ENCODE data around the gene NXPE1. TPM values are rescaled to one million over a fixed set of nuclear protein-coding genes. Genes with fewer than 3 reads are reported as not detected.

Gene NXPE1
- total RNA-seq, 1 experiment from 2014 or later: not detected

DNA sequence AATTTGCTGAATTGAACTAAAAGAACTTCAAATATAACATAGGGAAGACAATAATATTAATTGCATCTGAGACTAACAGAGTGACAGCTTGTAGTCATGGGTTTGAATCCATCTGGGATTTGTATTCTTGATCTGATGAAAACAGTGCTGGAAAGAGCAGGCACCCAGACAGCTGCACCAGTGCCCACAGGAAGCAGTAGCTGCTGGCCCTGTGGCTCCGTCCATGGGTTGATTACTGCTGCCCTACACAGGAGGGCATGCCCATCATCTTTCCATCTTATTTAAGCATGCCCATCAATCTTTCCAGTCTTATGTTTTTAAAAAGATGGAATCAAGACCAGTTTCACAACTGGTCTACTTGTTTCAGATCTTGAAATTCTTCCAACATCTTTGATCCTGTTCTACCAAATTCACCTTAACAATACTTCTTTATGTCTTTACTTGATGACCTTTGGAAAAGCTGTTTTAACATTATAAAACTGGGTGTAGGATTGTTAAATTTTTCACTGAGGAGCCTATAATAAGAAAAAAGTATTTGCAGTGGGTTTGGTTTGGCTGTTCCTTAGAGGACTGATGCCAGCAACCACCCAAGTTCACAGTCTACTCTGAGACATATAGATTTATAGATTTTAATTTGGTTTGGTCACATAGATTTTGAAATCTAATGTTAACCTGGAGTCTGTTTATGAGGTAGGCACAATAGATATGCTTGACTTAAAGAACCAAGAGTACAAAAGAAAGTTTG is 36.7 kb upstream of the NXPE1 start:
- Histone ChIP-seq H3K4ac (ENCODE audit: low read depth, low read length) (no peak overlapping the region), H2BK5ac (ENCODE audit: insufficient read length, low read length) (no peak overlapping the region), H2AFZ (ENCODE audit: low read length) (no peak overlapping the region), H4K20me1 (ENCODE audit: control insufficient read depth, insufficient read depth, insufficient read length) (no peaks in the 10 kb centered on the region), H3K79me2 (ENCODE audit: insufficient read depth, low read length) (no peaks in the 10 kb centered on the region; the same call in 1 of the 2 replicates), H4K5ac (ENCODE audit: insufficient read length, low read depth, low read length) (no peak overlapping the region), H4K91ac (ENCODE audit: insufficient read length, low read depth, low read length) (no peak overlapping the region), H3K4me2 (ENCODE audit: insufficient read depth, insufficient read length, low read length) (no peak overlapping the region), H2BK15ac (ENCODE audit: low read depth, low read length) (no peak overlapping the region), H2BK12ac (ENCODE audit: insufficient read length, low read depth, low read length) (no peak overlapping the region), H4K8ac (replicated peaks; ENCODE audit: insufficient read length, low read depth, low read length) (no peak overlapping the region), H3K23me2 (ENCODE audit: insufficient read length, low read depth, low read length, poor library complexity, severe bottlenecking) (no peaks in the 10 kb centered on the region), H3T11ph (ENCODE audit: low read length) (no peak overlapping the region), H2BK120ac (ENCODE audit: low read depth, low read length, poor library complexity, severe bottlenecking) (no peak overlapping the region), H2AK5ac (ENCODE audit: insufficient read length, low read length) (no peak overlapping the region), H3K9me3 (ENCODE audit: control insufficient read depth, low read depth, low read length) (no peaks in the 10 kb centered on the region), H3K27ac (ENCODE audit: insufficient read length, low read depth, low read length) (no peak overlapping the region), H3K56ac (ENCODE audit: insufficient read length, low read depth, low read length) (no peak overlapping the region), H2BK20ac (ENCODE audit: low read depth, low read length, poor library complexity, severe bottlenecking) (no peak overlapping the region), H3K79me1 (ENCODE audit: insufficient read depth, low read depth, low read length, poor library complexity, severe bottlenecking) (no peaks in the 10 kb centered on the region), H3K4me1 (ENCODE audit: insufficient read depth, low read length) (no peaks in the 10 kb centered on the region), H3K18ac (ENCODE audit: insufficient read length, low read depth, low read length) (no peak overlapping the region), H3K27me3 (ENCODE audit: insufficient read depth, low read length) (no peaks in the 10 kb centered on the region), H3K9ac (ENCODE audit: extremely low read depth, insufficient read length, low read length) (no peak overlapping the region), H3K23ac (ENCODE audit: insufficient read length, low read depth, low read length) (no peak overlapping the region), H3K14ac (ENCODE audit: insufficient read depth, low read length) (no peak overlapping the region)
- H3K9me3 Mint-ChIP-seq: no peaks in the 10 kb centered on the region
- WGBS (ENCODE audit: extremely low coverage, insufficient read length, low lambda C conversion rate): no CpG with 5 or more reads among the region's 1 CpG
- TF ChIP-seq, protein P1, sequence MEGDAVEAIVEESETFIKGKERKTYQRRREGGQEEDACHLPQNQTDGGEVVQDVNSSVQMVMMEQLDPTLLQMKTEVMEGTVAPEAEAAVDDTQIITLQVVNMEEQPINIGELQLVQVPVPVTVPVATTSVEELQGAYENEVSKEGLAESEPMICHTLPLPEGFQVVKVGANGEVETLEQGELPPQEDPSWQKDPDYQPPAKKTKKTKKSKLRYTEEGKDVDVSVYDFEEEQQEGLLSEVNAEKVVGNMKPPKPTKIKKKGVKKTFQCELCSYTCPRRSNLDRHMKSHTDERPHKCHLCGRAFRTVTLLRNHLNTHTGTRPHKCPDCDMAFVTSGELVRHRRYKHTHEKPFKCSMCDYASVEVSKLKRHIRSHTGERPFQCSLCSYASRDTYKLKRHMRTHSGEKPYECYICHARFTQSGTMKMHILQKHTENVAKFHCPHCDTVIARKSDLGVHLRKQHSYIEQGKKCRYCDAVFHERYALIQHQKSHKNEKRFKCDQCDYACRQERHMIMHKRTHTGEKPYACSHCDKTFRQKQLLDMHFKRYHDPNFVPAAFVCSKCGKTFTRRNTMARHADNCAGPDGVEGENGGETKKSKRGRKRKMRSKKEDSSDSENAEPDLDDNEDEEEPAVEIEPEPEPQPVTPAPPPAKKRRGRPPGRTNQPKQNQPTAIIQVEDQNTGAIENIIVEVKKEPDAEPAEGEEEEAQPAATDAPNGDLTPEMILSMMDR (conservative IDR thresholded peaks at IDR 0.05): no peak
- no peaks in the 10 kb centered on the region for H3K36me3 Mint-ChIP-seq (ENCODE audit: insufficient read depth in 1 of 3, low read depth in 3 of 3)
- H3K4me3 Mint-ChIP-seq: no peak overlapping the region
- no peaks in the 10 kb centered on the region for H3K27me3 Mint-ChIP-seq (ENCODE audit: low read depth)
- no peaks in the 10 kb centered on the region for H3K4me1 Mint-ChIP-seq
- no peak for DNase-seq
- H3K27ac Mint-ChIP-seq: no peak overlapping the region
